Esophagus squamous epithelium (tissue), 5 donors: ENCODE data around the gene CYBC1. TPM values are rescaled to one million over a fixed set of nuclear protein-coding genes. Genes with fewer than 3 reads are reported as not detected.

Source experiments
- DNase-seq: peaks from one replicate; lab custom pipeline; 2025; lab: John Stamatoyannopoulos, UW
- H3K27ac ChIP-seq, 4 donors: fragments of 200-600 bp; sonication (generic); one replicate each; pipeline ENCODE4 v1.5.1; 2016 to 2019; ENCODE audit warnings: mild to moderate bottlenecking in 1 of 4
- H3K27me3 ChIP-seq, 4 donors: fragments of 200-600 bp; sonication (generic); 1 replicate in 3 of 4; 2 replicates in 1 of 4; pipeline versions ENCODE4 v1.5.1 to v1.6.0; 2017 to 2021; ENCODE audit warnings: antibody characterized with exemption in 1 of 4
- H3K36me3 ChIP-seq, 3 donors: fragments of 200-600 bp; sonication (generic); one replicate each; pipeline ENCODE4 v1.5.1; 2016 to 2019
- H3K4me1 ChIP-seq, 3 donors: fragments of 200-600 bp; sonication (generic); one replicate each; pipeline ENCODE4 v1.5.1; 2017 to 2019
- H3K4me3 ChIP-seq, 4 donors: fragments of 200-600 bp; sonication (generic); 1 replicate in 3 of 4; 2 replicates in 1 of 4; pipeline ENCODE4 v1.5.1; 2016 to 2019; ENCODE audit warnings: mild to moderate bottlenecking in 2 of 4, moderate library complexity in 1 of 4
- H3K9me3 ChIP-seq, 3 donors: fragments of 200-600 bp; sonication (generic); one replicate each; pipeline ENCODE4 v1.5.1; 2016 to 2019
- CTCF ChIP-seq, 6 experiments: fragments of 450-650 bp in 4 of 6; fragments of 200-600 bp in 2 of 6; sonication (generic) in 2 of 6; IDR thresholded peaks; one replicate each; pipeline ENCODE4 v1.5.1; 2016 to 2019; ENCODE audit warnings: antibody characterized with exemption in 6 of 6, mild to moderate bottlenecking in 4 of 6, moderate library complexity in 4 of 6
- POLR2A ChIP-seq, 4 donors: fragments of 450-650 bp; IDR thresholded peaks; one replicate each; pipeline ENCODE4 v1.6.1; 2017; ENCODE audit warnings: antibody characterized with exemption in 4 of 4, mild to moderate bottlenecking in 4 of 4, moderate library complexity in 3 of 4
- WGBS, 2 donors: methylation state at CpG; one replicate each; pipeline ENCODE4 v1.1.5; 2018; 5-methylcytosine and 5-hydroxymethylcytosine counted together
- intact Hi-C: fragments of 100-400 bp; cut with DNase I; formaldehyde crosslinking; loops from one replicate; pipeline ENCODE4 v1.15.0; 2022
- total RNA-seq, 4 donors: library from RNA; depleted of rRNA; stranded (reverse); fragments of >200 nt; gene quantifications; one replicate each; pipeline ENCODE4 v1.1.0, GENCODE V29; 2016
- donor health status: DM: yes; HTN: yes; CAD: no.

CYBC1 gene
- total RNA-seq, 4 donors from 2014 or later = 31.7 to 74.3 (median 51.1) TPM

DNA sequence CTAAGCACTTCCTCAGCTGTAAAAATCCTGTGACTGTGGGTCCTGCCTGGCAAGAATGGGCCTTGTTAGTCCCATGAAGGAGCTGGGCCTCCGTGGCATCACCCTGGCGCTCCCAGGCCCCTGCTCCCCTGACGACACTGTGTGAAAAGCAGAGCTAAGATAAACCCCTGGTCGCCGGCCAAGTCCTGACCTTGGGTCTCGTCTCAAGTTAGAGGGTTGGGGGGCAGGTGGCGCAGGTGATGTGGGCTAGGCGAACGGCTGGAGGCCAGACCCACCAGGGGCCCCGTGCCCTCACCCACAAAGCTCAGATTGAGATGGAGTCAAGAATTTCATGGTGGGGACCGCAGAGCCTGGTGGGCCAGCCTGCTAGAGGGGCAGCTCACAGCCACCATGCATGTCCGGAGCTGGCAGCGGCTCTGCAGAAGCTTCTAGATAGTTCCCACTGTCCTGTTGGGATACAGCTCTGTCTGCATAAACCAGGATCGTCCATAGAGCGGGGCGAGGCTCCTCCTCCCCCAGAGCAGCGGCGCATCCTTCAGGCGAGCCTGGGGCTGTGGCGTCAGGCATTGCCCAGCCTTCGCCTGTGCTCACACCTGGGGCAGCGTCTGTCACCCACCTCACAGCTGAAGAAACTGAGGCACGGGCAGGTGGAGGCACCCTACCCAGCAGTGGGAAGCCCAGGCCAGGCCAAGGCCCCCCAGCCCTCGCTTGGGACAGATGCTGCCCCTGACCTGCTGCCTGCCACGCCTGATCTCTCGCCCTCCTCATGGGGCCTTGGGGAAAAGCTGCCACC, 12.0 kb downstream of the CYBC1 start:
- Histone ChIP-seq H3K4me3 (no peak overlapping the region), H3K4me1 (peaks cover 0 to 42% (median 11%) of the 10 kb centered on the region in 3 donors), H3K27me3 (no peaks in the 10 kb centered on the region), H3K27ac (no peak overlapping the region), H3K9me3 (no peaks in the 10 kb centered on the region), H3K36me3 (peaks cover 6 to 81% (median 16%) of the 10 kb centered on the region in 3 donors)
- WGBS, 2 donors = 80 to 88% methylated on average over 2 to 6 of the region's 26 CpGs
- intact Hi-C loops = no loop called here
- DNase-seq = no peak
- TF ChIP-seq CTCF (IDR thresholded peaks at IDR 0.05) = no peak
- TF ChIP-seq POLR2A (IDR thresholded peaks at IDR 0.05) = no peak

- intact Hi-C loops = no loop called here
- Histone ChIP-seq H3K4me1 (peaks cover 0 to 31% (median 7%) of the 10 kb centered on the region in 3 donors), H3K27me3 (no peaks in the 10 kb centered on the region), H3K9me3 (no peaks in the 10 kb centered on the region), H3K36me3 (peaks cover 5 to 73% (median 7%) of the 10 kb centered on the region in 3 donors), H3K27ac (no peak overlapping the region), H3K4me3 (no peak overlapping the region)
- 90 to 93% methylated on average over 3 to 6 of the region's 18 CpGs for WGBS, 2 donors
- DNase-seq = no peak
- TF ChIP-seq CTCF (IDR thresholded peaks at IDR 0.05) = no peak
- no peak for TF ChIP-seq POLR2A (IDR thresholded peaks at IDR 0.05)
These were observed 13.3 kb downstream of the CYBC1 start for GRCh38 chr17:82437325-82437668.

DNA sequence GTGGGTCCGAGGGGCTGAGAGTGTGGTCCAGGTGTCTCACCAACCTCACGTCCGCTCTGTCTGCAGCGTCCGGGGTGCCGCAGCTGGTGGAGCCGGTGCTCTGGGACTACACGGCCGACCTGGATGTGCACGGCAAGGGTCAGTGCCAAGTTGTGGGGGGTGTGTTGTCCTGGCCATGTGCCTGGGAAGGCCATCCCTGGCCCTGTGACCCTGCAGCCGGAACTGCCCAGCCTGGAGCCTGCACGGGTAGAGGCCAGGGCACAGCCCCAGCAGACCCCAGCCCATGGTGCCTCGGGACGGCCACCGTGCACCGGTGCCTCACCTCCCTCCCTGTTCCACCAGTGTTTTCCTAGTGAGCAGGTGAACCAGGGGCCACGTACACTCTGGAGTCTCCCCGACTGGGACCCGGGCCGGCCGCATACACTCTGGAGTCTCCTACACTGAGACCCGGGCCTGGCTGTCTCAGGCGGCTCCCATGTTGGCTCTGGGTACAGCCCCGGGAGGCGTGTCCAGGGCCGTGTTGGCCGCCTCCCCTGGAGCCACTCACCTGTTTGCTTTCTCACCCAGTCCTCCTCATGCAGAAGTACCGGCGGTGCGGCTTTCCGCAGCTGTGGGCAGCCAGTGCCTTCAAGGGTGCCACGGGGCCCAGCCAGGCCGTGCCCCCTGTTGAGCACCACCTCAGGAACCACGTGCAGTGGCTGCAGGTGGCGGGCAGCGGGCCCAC, 13.8 kb downstream of the CYBC1 start:
- Histone ChIP-seq H3K27ac (no peak overlapping the region), H3K36me3 (peaks cover 0 to 67% (median 1%) of the 10 kb centered on the region in 3 donors), H3K4me3 (no peak overlapping the region), H3K9me3 (no peaks in the 10 kb centered on the region), H3K27me3 (no peaks in the 10 kb centered on the region), H3K4me1 (peaks cover 0 to 31% (median 7%) of the 10 kb centered on the region in 3 donors)
- no peak for TF ChIP-seq POLR2A (IDR thresholded peaks at IDR 0.05)
- TF ChIP-seq CTCF (IDR thresholded peaks at IDR 0.05) = no peak
- intact Hi-C loops = no loop called here
- 84 to 96% methylated on average over 10 to 12 of the region's 36 CpGs for WGBS, 2 donors
- no peak for DNase-seq

GRCh38 chr17:82435601-82436583, 14.7 kb downstream of the CYBC1 start:
- Histone ChIP-seq H3K27me3 (no peaks in the 10 kb centered on the region), H3K4me1 (peaks cover 0 to 22% (median under 1%) of the 10 kb centered on the region in 3 donors), H3K4me3 (no peak overlapping the region), H3K9me3 (no peaks in the 10 kb centered on the region), H3K36me3 (peaks cover 0 to 64% (median 0%) of the 10 kb centered on the region in 3 donors), H3K27ac (no peak overlapping the region)
- TF ChIP-seq CTCF (IDR thresholded peaks at IDR 0.05) (no peak), POLR2A (IDR thresholded peaks at IDR 0.05) (no peak)
- intact Hi-C loops = no loop called here
- no peak for DNase-seq
- WGBS, 2 donors = 81 to 89% methylated on average over 5 to 10 of the region's 43 CpGs
